ENCODE results near the gene SPINT3.

- no peak for TF ChIP-seq CTCF (IDR thresholded peaks at IDR 0.05)
- TF ChIP-seq POLR2A (IDR thresholded peaks at IDR 0.05; ENCODE audit: low read depth): no peak
- TF ChIP-seq POLR2AphosphoS5 (IDR thresholded peaks at IDR 0.05): no peak
- no peak for TF ChIP-seq EP300 (IDR thresholded peaks at IDR 0.05)
Observed at GRCh38 chr20:45508068-45508886, 7.1 kb downstream of the SPINT3 start.

All from esophagus muscularis mucosa (tissue), 4 donors.